Measurements from ENCODE around the gene CKM. TPM values are rescaled to one million over a fixed set of nuclear protein-coding genes. Genes with fewer than 3 reads are reported as not detected.

The CKM gene
- total RNA-seq, 3 donors from 2014 or later = not detected

- Histone ChIP-seq H3K4me1 (no peaks in the 10 kb centered on the region), H3K36me3 (no peaks in the 10 kb centered on the region), H3K27me3 (no peaks in the 10 kb centered on the region), H3K4me3 (no peak overlapping the region), H3K27ac (no peak overlapping the region), H3K9me3 (no peaks in the 10 kb centered on the region)
- intact Hi-C loops (cut with DNase I; ENCODE audit: low total_unique reads) = no loop called here
- TF ChIP-seq CTCF (IDR thresholded peaks at IDR 0.05) = no peak
- TF ChIP-seq POLR2AphosphoS5 (IDR thresholded peaks at IDR 0.05) = no peak
- no peak for TF ChIP-seq POLR2A (IDR thresholded peaks at IDR 0.05)
- DNase-seq (ENCODE audit: low spot score in 2 of 2) = no peak
Measured at GRCh38 chr19:45349126-45349415, 26.4 kb upstream of the CKM start.

- H3K27me3 ChIP-seq = no peaks in the 10 kb centered on the region
- H3K4me3 ChIP-seq = no peak overlapping the region
- TF ChIP-seq POLR2A (IDR thresholded peaks at IDR 0.05) = no peak
- TF ChIP-seq CTCF (IDR thresholded peaks at IDR 0.05) = no peak
- no peak for TF ChIP-seq POLR2AphosphoS5 (IDR thresholded peaks at IDR 0.05)
- DNase-seq (ENCODE audit: low spot score in 2 of 2) = no peak
- intact Hi-C loops (cut with DNase I; ENCODE audit: low total_unique reads) = no loop called here
- no peaks in the 10 kb centered on the region for H3K9me3 ChIP-seq
- no peaks in the 10 kb centered on the region for H3K4me1 ChIP-seq
- no peaks in the 10 kb centered on the region for H3K36me3 ChIP-seq
- no peak overlapping the region for H3K27ac ChIP-seq
Measured at GRCh38 chr19:45348367-45349125, 25.9 kb upstream of the CKM start.

DNA sequence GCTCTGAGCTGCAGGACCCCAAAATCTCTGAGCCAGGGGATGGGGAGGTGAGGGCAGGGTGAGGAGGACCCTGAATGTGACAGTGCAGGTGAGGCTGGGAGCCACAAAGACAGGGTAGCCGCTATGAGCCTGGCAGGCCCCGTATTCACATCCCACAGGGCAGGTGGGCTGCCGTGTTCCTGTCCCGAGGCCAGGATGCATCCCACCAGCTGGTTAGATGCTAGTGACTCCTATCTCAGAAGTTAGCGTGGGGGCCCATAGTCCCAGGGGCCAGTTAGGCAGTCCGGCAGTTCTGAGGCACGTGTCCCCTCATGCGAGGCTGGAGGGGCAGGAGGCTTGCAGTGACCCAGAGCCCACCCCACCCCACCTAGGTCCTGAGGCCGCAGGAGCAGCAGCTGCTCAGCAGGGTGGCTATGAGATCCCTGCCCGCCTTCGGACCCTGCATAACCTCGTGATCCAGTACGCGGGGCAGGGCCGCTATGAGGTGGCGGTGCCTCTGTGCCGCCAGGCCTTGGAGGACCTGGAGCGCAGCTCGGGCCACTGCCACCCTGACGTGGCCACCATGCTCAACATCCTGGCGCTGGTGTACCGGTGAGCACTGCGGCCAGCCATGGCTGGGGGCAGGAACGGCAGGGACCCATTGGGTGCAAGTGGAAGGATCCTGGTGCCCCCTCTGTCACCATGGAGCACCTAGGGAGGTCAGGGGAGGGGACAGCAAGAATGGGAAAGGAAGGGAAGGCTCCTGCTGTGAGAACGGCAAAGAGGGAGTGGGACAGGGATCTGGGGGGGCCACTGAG, 25.1 kb upstream of the CKM start:
- TF ChIP-seq CTCF (IDR thresholded peaks at IDR 0.05) (no peak), POLR2AphosphoS5 (IDR thresholded peaks at IDR 0.05) (no peak), POLR2A (IDR thresholded peaks at IDR 0.05) (no peak)
- no peak overlapping the region for H3K4me3 ChIP-seq
- H3K27ac ChIP-seq = no peak overlapping the region
- no peaks in the 10 kb centered on the region for H3K36me3 ChIP-seq
- no peaks in the 10 kb centered on the region for H3K27me3 ChIP-seq
- no peak for DNase-seq (ENCODE audit: low spot score in 2 of 2)
- no peaks in the 10 kb centered on the region for H3K4me1 ChIP-seq
- intact Hi-C loops (cut with DNase I; ENCODE audit: low total_unique reads) = no loop called here
- H3K9me3 ChIP-seq = no peaks in the 10 kb centered on the region

GRCh38 chr19:45346449-45346848, 23.8 kb upstream of the CKM start:
- TF ChIP-seq POLR2AphosphoS5 (IDR thresholded peaks at IDR 0.05) = no peak
- no peak for TF ChIP-seq POLR2A (IDR thresholded peaks at IDR 0.05)
- no peak for TF ChIP-seq CTCF (IDR thresholded peaks at IDR 0.05)
- intact Hi-C loops (cut with DNase I; ENCODE audit: low total_unique reads) = no loop called here
- H3K4me1 ChIP-seq = no peaks in the 10 kb centered on the region
- no peaks in the 10 kb centered on the region for H3K27me3 ChIP-seq
- no peak for DNase-seq (ENCODE audit: low spot score in 2 of 2)
- H3K4me3 ChIP-seq = no peak overlapping the region
- no peaks in the 10 kb centered on the region for H3K36me3 ChIP-seq
- H3K9me3 ChIP-seq = no peaks in the 10 kb centered on the region
- H3K27ac ChIP-seq = no peak overlapping the region

GRCh38 chr19:45345506-45345860, 22.8 kb upstream of the CKM start:
- no peaks in the 10 kb centered on the region for H3K36me3 ChIP-seq
- H3K4me3 ChIP-seq = no peak overlapping the region
- no peaks in the 10 kb centered on the region for H3K4me1 ChIP-seq
- DNase-seq (ENCODE audit: low spot score in 2 of 2) = no peak
- TF ChIP-seq POLR2AphosphoS5 (IDR thresholded peaks at IDR 0.05) = no peak
- no peak for TF ChIP-seq CTCF (IDR thresholded peaks at IDR 0.05)
- TF ChIP-seq POLR2A (IDR thresholded peaks at IDR 0.05) = no peak
- H3K27me3 ChIP-seq = peaks cover 0 to 7% of the 10 kb centered on the region in 2 donors
- intact Hi-C loops (cut with DNase I; ENCODE audit: low total_unique reads) = no loop called here
- H3K9me3 ChIP-seq = no peaks in the 10 kb centered on the region
- H3K27ac ChIP-seq = no peak overlapping the region
